HCT116 (cell line): ENCODE data around the gene LPIN1. TPM values are rescaled to one million over a fixed set of nuclear protein-coding genes. Genes with fewer than 3 reads are reported as not detected.

Experiments
- ATAC-seq: fragments of 200-7000 bp; cut with Tn5 transposase; 2 replicates; pipeline ENCODE4 v1.9.1; 2020; ENCODE audit warnings: mild to moderate bottlenecking, moderate library complexity
- BruUV-seq: library from RNA; stranded (reverse); fragments of 400-500 nt; replicated peaks from 2 replicates; lab custom pipeline; 2021; lab: Mats Ljungman, UMichigan
- CTCF ChIA-PET: fragments of 300-600 bp; sonication (Branson Sonifier 250); formaldehyde crosslinking; loops from one replicate; lab custom pipeline; 2021; ENCODE audit warnings: antibody characterized with exemption; lab: Charles Lee
- POLR2A ChIA-PET: fragments of 300-600, 350-600 bp; sonication (Branson Sonifier 250); formaldehyde crosslinking; loops from one replicate; lab custom pipeline; 2021; ENCODE audit warnings: antibody characterized with exemption; lab: Charles Lee
- RAD21 ChIA-PET, 2 experiments: fragments of 300-600 bp; sonication (Branson Sonifier 250); formaldehyde crosslinking; loops; one replicate each; lab custom pipeline; 2023; ENCODE audit warnings: low total read pairs in 2 of 2; ENCODE audit not compliant: uncharacterized antibody in 2 of 2, unreplicated experiment in 2 of 2, low non-redundant PET in 1 of 2; lab: Charles Lee
- DNase-seq: peaks from one replicate; pipeline ENCODE4 v3.0.0-alpha.2; 2010; ENCODE audit warnings: low read depth, low spot score
- H2AFZ ChIP-seq: fragments of 200-600 bp; shearing (Covaris generic), sonication (generic); 2 replicates; pipeline ENCODE4 v1.6.1; 2017; ENCODE audit warnings: low read depth, mixed run types, mixed read lengths, antibody characterized with exemption, low read length; ENCODE audit not compliant: poor library complexity, severe bottlenecking
- H3K27ac ChIP-seq: 2 replicates; pipeline ENCODE4 v1.5.1; 2012; ENCODE audit warnings: low read depth, low read length
- H3K27me3 ChIP-seq: fragments of 200-600 bp; sonication (generic); 2 replicates; pipeline ENCODE4 v1.6.1; 2016; ENCODE audit warnings: mixed run types, low read length, mixed read lengths; ENCODE audit not compliant: insufficient read depth
- H3K36me3 ChIP-seq, 2 experiments: fragments of 200-500 bp in 1 of 2; fragments of 200-600 bp in 1 of 2; sonication (Bioruptor generic) in 1 of 2; sonication (generic) in 1 of 2; 2 replicates each; pipeline versions ENCODE4 v1.5.1 to v1.6.1; 2014 to 2016; ENCODE audit warnings: low read length in 2 of 2, inconsistent platforms in 1 of 2, mixed read lengths in 1 of 2, mixed run types in 1 of 2; ENCODE audit not compliant: insufficient read depth in 2 of 2, control insufficient read depth in 1 of 2
- H3K4me1 ChIP-seq, 2 experiments: fragments of 200-600 bp in 1 of 2; sonication (generic) in 1 of 2; 2 replicates each; pipeline versions ENCODE4 v1.5.1 to v1.6.1; 2012 to 2017; ENCODE audit warnings: low read length in 2 of 2, inconsistent platforms in 1 of 2, mild to moderate bottlenecking in 1 of 2, mixed read lengths in 1 of 2, mixed run types in 1 of 2, moderate library complexity in 1 of 2; ENCODE audit not compliant: insufficient read depth in 2 of 2, control insufficient read depth in 1 of 2
- H3K4me2 ChIP-seq: fragments of 200-600 bp; sonication (generic); 2 replicates; pipeline ENCODE4 v1.6.1; 2017; ENCODE audit warnings: mixed run types, low read length, mixed read lengths
- H3K4me3 ChIP-seq, 2 experiments: fragments of 200-600 bp in 1 of 2; sonication (generic) in 1 of 2; replicated peaks in 1 of 2; 2 replicates each; pipeline ENCODE4 v1.5.1; 2011 to 2016; ENCODE audit warnings: low read length in 2 of 2, control low read depth in 1 of 2, low read depth in 1 of 2, mild to moderate bottlenecking in 1 of 2, mixed read lengths in 1 of 2, mixed run types in 1 of 2
- H3K79me2 ChIP-seq: fragments of 200-600 bp; sonication (generic); 2 replicates; pipeline ENCODE4 v1.6.1; 2017; ENCODE audit warnings: mild to moderate bottlenecking, mixed run types, low read length, moderate library complexity, mixed read lengths; ENCODE audit not compliant: insufficient read depth
- H3K9ac ChIP-seq: fragments of 200-600 bp; sonication (generic); 2 replicates; pipeline ENCODE4 v1.6.1; 2016; ENCODE audit warnings: low read length, mixed read lengths
- H3K9me2 ChIP-seq: fragments of 200-600 bp; sonication (generic), shearing (Covaris generic); 2 replicates; pipeline ENCODE4 v1.6.1; 2017; ENCODE audit warnings: mixed run types, mild to moderate bottlenecking, moderate library complexity; ENCODE audit not compliant: insufficient read depth
- H3K9me3 ChIP-seq, 2 experiments: fragments of 200-500 bp in 1 of 2; fragments of 200-600 bp in 1 of 2; sonication (Bioruptor generic) in 1 of 2; sonication (generic) in 1 of 2; 2 replicates each; pipeline ENCODE4 v1.6.1; 2014 to 2017; ENCODE audit warnings: low read length in 2 of 2, mixed read lengths in 2 of 2, inconsistent platforms in 1 of 2, low read depth in 1 of 2, mild to moderate bottlenecking in 1 of 2, mixed run types in 1 of 2, moderate library complexity in 1 of 2; ENCODE audit not compliant: control insufficient read depth in 1 of 2, insufficient read depth in 1 of 2
- H4K20me1 ChIP-seq: fragments of 200-600 bp; sonication (generic), shearing (Covaris generic); 2 replicates; pipeline ENCODE4 v1.6.1; 2017; ENCODE audit warnings: mixed run types, mild to moderate bottlenecking, moderate library complexity; ENCODE audit not compliant: insufficient read depth
- ATF3 ChIP-seq: IDR thresholded peaks from 2 replicates; pipeline ENCODE4 v1.6.1; 2012
- CTCF ChIP-seq, 3 experiments: fragments of 200-600 bp in 1 of 3; sonication (generic) in 1 of 3; IDR thresholded peaks in 2 of 3; conservative IDR thresholded peaks in 1 of 3; 2 replicates each; pipeline ENCODE4 v1.5.1; 2012 to 2017; ENCODE audit warnings: low read depth in 2 of 3, low read length in 2 of 3, antibody characterized with exemption in 1 of 3, borderline replicate concordance in 1 of 3, control low read depth in 1 of 3, mild to moderate bottlenecking in 1 of 3, mixed read lengths in 1 of 3, mixed run types in 1 of 3, moderate library complexity in 1 of 3; ENCODE audit not compliant: insufficient read depth in 1 of 3
- ELF1 ChIP-seq: IDR thresholded peaks from 2 replicates; pipeline ENCODE4 v1.6.1; 2012; ENCODE audit warnings: low read depth, borderline replicate concordance
- SIN3A ChIP-seq: IDR thresholded peaks from 2 replicates; pipeline ENCODE4 v1.6.1; 2012; ENCODE audit warnings: low read depth
- TCF7L2 ChIP-seq: IDR thresholded peaks from 2 replicates; pipeline ENCODE4 v1.7.0; 2011; ENCODE audit warnings: borderline replicate concordance, inconsistent platforms; ENCODE audit not compliant: insufficient read depth, insufficient read length; ENCODE audit errors: extremely low read depth
- YY1 ChIP-seq: IDR thresholded peaks from 2 replicates; pipeline ENCODE4 v1.6.1; 2011; ENCODE audit warnings: low read length, low read depth, moderate library complexity, mild to moderate bottlenecking; ENCODE audit not compliant: insufficient replicate concordance; ENCODE audit errors: extremely low read depth
- ZBTB33 ChIP-seq: IDR thresholded peaks from 2 replicates; pipeline ENCODE4 v1.6.1; 2011; ENCODE audit warnings: mild to moderate bottlenecking, low read length, moderate library complexity; ENCODE audit not compliant: insufficient replicate concordance; ENCODE audit errors: extremely low read depth
- ZFX ChIP-seq: fragments of 450-650 bp; IDR thresholded peaks from 2 replicates; pipeline ENCODE4 v1.6.1; 2017
- intact Hi-C: fragments of 100-400 bp; cut with micrococcal nuclease; formaldehyde crosslinking; loops from 2 replicates; pipeline ENCODE4 v1.10.0; 2022
- total RNA-seq: library from RNA; stranded (reverse); gene quantifications from one replicate; pipeline ENCODE4 v1.2.1, GENCODE V29; 2021; ENCODE audit not compliant: unreplicated experiment

LPIN1 gene
- total RNA-seq, 1 experiment from 2014 or later: 16.7 TPM

- no peak for TF ChIP-seq ZBTB33
Measured at GRCh38 chr2:11699686-11700670, 46.5 kb upstream of the LPIN1 start (continued).

- Histone ChIP-seq H3K9ac (no peak overlapping the region), H2AFZ (no peak overlapping the region), H4K20me1 (no peaks in the 10 kb centered on the region), H3K4me1 (peaks cover 4 to 21% of the 10 kb centered on the region in 2 experiments; a peak in 3 of 4 replicates), H3K27me3 (no peaks in the 10 kb centered on the region), H3K4me2 (no peak overlapping the region), H3K36me3 (no peaks in the 10 kb centered on the region), H3K27ac (no peak overlapping the region), H3K9me2 (no peaks in the 10 kb centered on the region), H3K79me2 (no peaks in the 10 kb centered on the region), H3K4me3 (no peak overlapping the region), H3K9me3 (no peaks in the 10 kb centered on the region)
- intact Hi-C loops: no loop called here
- ChIA-PET RAD21 (no interaction called here), CTCF (no interaction called here), POLR2A (no interaction called here)
- ATAC-seq (no peak), DNase-seq (no peak)
- TF ChIP-seq ELF1 (no peak), SIN3A (no peak), CTCF (IDR thresholded peaks at IDR 0.05 in 2 of 3, conservative IDR thresholded peaks at IDR 0.05 in 1 of 3; ENCODE audit: borderline replicate concordance in 1 of 3, insufficient read depth in 1 of 3, low read depth in 2 of 3, low read length in 2 of 3) (no peak), TCF7L2 (no peak), YY1 (no peak), ZFX (no peak), ATF3 (no peak)
- no TSS peak for BruUV-seq
Measured at GRCh38 chr2:11701206-11701605, 45.2 kb upstream of the LPIN1 start.
